Lower lobe of right lung (tissue), 2 donors: ENCODE results near the gene XPNPEP3. TPM values are rescaled to one million over a fixed set of nuclear protein-coding genes. Genes with fewer than 3 reads are reported as not detected.

ENCODE experiments used
- ATAC-seq, 2 donors: fragments of 200-7000 bp; cut with Tn5 transposase; one replicate each; pipeline ENCODE4 v1.9.1; 2020 to 2022; ENCODE audit warnings: mild to moderate bottlenecking in 2 of 2, moderate library complexity in 2 of 2
- DNase-seq: peaks from one replicate; pipeline ENCODE4 v3.0.0-alpha.2; 2020
- H3K27ac ChIP-seq: fragments of 200-600 bp; one replicate; pipeline ENCODE4 v1.8.0; 2022
- H3K27me3 ChIP-seq: fragments of 200-600 bp; one replicate; pipeline ENCODE4 v1.8.0; 2022; ENCODE audit warnings: low read depth
- H3K36me3 ChIP-seq: fragments of 200-600 bp; one replicate; pipeline ENCODE4 v1.8.0; 2022; ENCODE audit warnings: mild to moderate bottlenecking
- H3K4me1 ChIP-seq: fragments of 200-600 bp; one replicate; pipeline ENCODE4 v1.8.0; 2022
- H3K4me3 ChIP-seq: fragments of 200-600 bp; one replicate; pipeline ENCODE4 v1.8.0; 2022; ENCODE audit warnings: mild to moderate bottlenecking
- H3K9me3 ChIP-seq: fragments of 200-600 bp; one replicate; pipeline ENCODE4 v1.8.0; 2022
- intact Hi-C: fragments of 100-400 bp; cut with DNase I; formaldehyde crosslinking; loops from one replicate; pipeline ENCODE4 v1.11.0; 2022
- microRNA-seq: library from miRNA; unstranded; fragments of <30 nt; microRNA quantifications from one replicate; pipeline ENCODE4 v1.2.0, GENCODE V29; 2020; ENCODE audit warnings: borderline number of aligned reads
- total RNA-seq: library from RNA; stranded (reverse); fragmentation: NEBNext Ultra II Directional; extraction: Animal tissue kit (Norgen Biotek cat#: 25700); gene quantifications from one replicate; pipeline ENCODE4 v1.2.1, GENCODE V29; 2021
- TF ChIP-seq, protein P1 (sequence below): fragments of 200-600 bp; IDR thresholded peaks from one replicate; pipeline ENCODE4 v1.8.0; 2022; ENCODE audit warnings: antibody characterized with exemption, mild to moderate bottlenecking
- donor health status: DM: no; HTN: yes; CAD: no; lungs with severe emphysema.

Gene XPNPEP3
- total RNA-seq, 1 donor from 2014 or later, result 19.1 TPM

DNA sequence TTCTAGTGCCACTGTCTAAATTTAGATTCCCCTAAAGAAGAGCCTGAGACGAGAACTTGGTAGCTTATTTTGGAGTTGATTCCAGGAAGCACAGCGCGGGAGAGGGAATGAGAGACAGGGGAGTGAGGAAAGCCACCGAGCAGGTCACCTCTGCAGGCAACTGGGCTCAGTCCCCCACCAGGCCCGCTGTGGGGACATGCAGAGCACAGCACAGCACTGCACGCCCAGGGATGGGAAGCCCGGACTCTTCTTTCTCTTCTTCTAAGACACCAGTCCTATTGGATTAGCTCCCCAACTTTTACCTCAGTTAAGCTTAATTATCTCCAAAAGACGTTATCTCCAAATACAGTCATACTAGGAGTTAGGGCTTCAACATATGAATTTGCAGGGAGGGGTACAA is 122.9 kb downstream of the XPNPEP3 start:
- TF ChIP-seq, protein P1, sequence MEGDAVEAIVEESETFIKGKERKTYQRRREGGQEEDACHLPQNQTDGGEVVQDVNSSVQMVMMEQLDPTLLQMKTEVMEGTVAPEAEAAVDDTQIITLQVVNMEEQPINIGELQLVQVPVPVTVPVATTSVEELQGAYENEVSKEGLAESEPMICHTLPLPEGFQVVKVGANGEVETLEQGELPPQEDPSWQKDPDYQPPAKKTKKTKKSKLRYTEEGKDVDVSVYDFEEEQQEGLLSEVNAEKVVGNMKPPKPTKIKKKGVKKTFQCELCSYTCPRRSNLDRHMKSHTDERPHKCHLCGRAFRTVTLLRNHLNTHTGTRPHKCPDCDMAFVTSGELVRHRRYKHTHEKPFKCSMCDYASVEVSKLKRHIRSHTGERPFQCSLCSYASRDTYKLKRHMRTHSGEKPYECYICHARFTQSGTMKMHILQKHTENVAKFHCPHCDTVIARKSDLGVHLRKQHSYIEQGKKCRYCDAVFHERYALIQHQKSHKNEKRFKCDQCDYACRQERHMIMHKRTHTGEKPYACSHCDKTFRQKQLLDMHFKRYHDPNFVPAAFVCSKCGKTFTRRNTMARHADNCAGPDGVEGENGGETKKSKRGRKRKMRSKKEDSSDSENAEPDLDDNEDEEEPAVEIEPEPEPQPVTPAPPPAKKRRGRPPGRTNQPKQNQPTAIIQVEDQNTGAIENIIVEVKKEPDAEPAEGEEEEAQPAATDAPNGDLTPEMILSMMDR, result no peak
- no peaks in the 10 kb centered on the region for H3K9me3 ChIP-seq
- DNase-seq, result no peak
- intact Hi-C loops, result no loop called here
- no peaks in the 10 kb centered on the region for H3K27me3 ChIP-seq
- H3K36me3 ChIP-seq, result no peaks in the 10 kb centered on the region
- H3K4me3 ChIP-seq, result no peak overlapping the region
- no peaks in the 10 kb centered on the region for H3K4me1 ChIP-seq
- no peak overlapping the region for H3K27ac ChIP-seq
- ATAC-seq, result no peak

Small RNA genes lying within 50 kb of the gene (microRNA-seq; reads per million reads assigned to microRNA genes)
- not detected for gene MIR4766

Other genes with a start within 250 kb of the XPNPEP3 start
- 54.2 TPM for gene MRTFA, start 220.4 kb upstream of the XPNPEP3 start, total RNA-seq
- not detected for gene MCHR1, start 177.7 kb upstream of the XPNPEP3 start, total RNA-seq
- 11.9 TPM for gene SLC25A17, start 37.8 kb upstream of the XPNPEP3 start, total RNA-seq
- gene ST13, start 509 bp upstream of the XPNPEP3 start, total RNA-seq, result 237 TPM
- gene DNAJB7, start 5.0 kb downstream of the XPNPEP3 start, total RNA-seq, result not detected
- 46.7 TPM for gene RBX1, start 94.2 kb downstream of the XPNPEP3 start, total RNA-seq
- 73.7 TPM for gene EP300, start 235.4 kb downstream of the XPNPEP3 start, total RNA-seq